Measurements from ENCODE around the gene FGGY.

- TF ChIP-seq, protein P1, sequence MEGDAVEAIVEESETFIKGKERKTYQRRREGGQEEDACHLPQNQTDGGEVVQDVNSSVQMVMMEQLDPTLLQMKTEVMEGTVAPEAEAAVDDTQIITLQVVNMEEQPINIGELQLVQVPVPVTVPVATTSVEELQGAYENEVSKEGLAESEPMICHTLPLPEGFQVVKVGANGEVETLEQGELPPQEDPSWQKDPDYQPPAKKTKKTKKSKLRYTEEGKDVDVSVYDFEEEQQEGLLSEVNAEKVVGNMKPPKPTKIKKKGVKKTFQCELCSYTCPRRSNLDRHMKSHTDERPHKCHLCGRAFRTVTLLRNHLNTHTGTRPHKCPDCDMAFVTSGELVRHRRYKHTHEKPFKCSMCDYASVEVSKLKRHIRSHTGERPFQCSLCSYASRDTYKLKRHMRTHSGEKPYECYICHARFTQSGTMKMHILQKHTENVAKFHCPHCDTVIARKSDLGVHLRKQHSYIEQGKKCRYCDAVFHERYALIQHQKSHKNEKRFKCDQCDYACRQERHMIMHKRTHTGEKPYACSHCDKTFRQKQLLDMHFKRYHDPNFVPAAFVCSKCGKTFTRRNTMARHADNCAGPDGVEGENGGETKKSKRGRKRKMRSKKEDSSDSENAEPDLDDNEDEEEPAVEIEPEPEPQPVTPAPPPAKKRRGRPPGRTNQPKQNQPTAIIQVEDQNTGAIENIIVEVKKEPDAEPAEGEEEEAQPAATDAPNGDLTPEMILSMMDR (IDR thresholded peaks at IDR 0.05; ENCODE audit: borderline replicate concordance, extremely low read depth, low read length, poor library complexity, severe bottlenecking), result no peak
- TF ChIP-seq EZH2 (IDR thresholded peaks at IDR 0.05; ENCODE audit: borderline replicate concordance, low read depth, low read length, severe bottlenecking), result no peak
Observed at GRCh38 chr1:59569198-59569597, 272.3 kb downstream of the FGGY start.

Measured in DND-41 (cell line).